Hepatocyte (in vitro differentiated cells): ENCODE data around the gene CXCR2.

ENCODE experiments used
- CTCF ChIP-seq: fragments of 200-600 bp; sonication (generic); IDR thresholded peaks from 2 replicates; pipeline ENCODE4 v1.5.1; 2016; ENCODE audit warnings: antibody characterized with exemption, mild to moderate bottlenecking; ENCODE audit not compliant: poor library complexity
- EZH2 ChIP-seq: fragments of 200-600 bp; sonication (generic); IDR thresholded peaks from 2 replicates; pipeline ENCODE4 v1.6.1; 2016; ENCODE audit warnings: antibody characterized with exemption, mild to moderate bottlenecking, borderline replicate concordance
- EZH2phosphoT487 ChIP-seq: fragments of 200-600 bp; sonication (generic); IDR thresholded peaks from one replicate; pipeline ENCODE4 v1.6.1; 2018; ENCODE audit warnings: antibody characterized with exemption, mild to moderate bottlenecking, low read depth, moderate library complexity; ENCODE audit not compliant: unreplicated experiment, severe bottlenecking

- TF ChIP-seq CTCF (no peak), EZH2 (no peak), EZH2phosphoT487 (no peak)
Measured at GRCh38 chr2:218081695-218082094, 44.1 kb upstream of the CXCR2 start.
